ENCODE data around the gene MAP1LC3B.

Gene MAP1LC3B

DNA sequence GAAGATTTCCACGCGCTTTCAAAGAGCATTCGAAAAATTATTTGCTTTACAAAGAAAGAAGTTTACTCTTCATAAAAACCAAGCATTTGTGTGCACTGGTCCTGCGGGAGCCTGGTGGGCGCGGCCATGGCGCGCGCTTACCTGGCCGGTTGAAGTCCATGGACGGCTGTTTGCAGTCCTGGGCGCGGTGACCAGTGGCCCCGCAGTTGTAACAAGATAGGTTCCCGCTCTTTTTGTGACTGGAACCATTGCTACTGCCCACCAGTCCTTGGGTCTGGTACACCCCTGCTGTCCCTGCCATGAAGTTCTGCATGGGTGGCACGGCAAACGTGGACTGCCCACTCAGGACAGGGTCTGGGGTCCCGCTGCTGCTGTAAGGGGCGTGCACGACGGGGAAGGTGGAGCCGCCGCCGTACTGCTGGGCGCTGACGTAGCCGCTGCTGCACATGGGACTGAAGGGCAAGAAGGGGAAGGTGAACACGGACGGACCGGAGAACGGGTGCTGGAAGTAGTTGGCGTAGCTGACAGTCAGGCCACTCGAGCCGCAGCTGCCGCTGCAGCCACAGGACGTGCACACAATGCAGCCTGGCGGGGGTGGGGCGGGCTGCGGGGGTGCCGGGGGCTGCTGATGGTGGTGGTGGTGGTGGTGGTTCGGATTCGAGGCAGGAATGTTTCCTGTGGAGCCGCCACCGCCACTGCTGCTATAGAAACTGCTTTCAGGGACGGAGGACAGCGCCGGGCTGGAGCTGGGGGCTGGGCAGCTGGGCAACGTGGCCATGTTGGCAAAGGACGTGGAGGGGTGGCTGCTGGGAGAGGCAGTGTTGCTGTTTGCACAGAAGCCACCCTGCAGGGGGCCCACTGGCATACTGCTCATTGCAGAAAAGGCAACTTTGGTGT lies 19.5 kb downstream of the MAP1LC3B start:
- DNase-seq = no peak

GRCh38 chr16:87412371-87412995 lies 20.3 kb downstream of the MAP1LC3B start:
- no peak for DNase-seq

- no peak for DNase-seq
These were observed 20.9 kb downstream of the MAP1LC3B start for GRCh38 chr16:87412996-87413421.

DNA sequence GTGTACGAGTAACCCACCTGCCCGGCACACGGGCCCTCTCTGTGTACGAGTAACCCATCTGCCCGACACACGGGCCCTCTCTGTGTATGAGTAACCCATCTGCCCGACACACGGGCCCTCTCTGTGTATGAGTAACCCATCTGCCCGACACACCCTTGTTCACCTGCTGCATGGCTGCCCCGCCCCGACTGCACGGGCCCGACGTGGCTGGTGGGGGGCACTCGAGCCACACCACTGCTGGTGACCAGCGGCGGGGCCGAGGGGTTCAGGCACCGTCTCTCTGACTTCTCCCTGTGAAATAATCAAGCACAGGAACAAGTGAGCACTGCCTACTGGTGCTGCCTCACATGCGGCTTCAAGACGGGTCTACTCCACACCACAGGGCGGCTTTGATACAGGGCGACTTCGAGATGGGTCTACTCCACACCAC lies 22.1 kb downstream of the MAP1LC3B start:
- DNase-seq = no peak

DNA sequence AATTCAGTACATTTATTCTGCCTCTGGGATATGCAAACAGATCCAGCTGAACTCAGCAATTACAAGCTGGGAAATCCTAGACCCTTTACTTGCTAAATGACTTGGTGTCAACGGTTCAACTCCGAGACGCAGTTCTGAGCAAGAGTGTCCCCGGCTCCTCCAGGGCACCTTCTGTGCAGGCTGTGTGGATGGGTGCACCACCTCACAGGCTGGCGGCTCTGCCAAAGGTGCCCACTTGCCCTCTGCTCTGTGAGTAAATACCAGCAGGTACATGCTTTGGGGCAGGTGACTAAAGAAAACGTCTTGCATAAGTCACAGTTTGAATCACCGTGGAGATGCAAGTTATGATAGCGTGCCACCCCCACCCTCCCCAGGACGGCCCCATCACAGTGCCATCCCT lies 23.3 kb downstream of the MAP1LC3B start:
- no peak for DNase-seq

DNA sequence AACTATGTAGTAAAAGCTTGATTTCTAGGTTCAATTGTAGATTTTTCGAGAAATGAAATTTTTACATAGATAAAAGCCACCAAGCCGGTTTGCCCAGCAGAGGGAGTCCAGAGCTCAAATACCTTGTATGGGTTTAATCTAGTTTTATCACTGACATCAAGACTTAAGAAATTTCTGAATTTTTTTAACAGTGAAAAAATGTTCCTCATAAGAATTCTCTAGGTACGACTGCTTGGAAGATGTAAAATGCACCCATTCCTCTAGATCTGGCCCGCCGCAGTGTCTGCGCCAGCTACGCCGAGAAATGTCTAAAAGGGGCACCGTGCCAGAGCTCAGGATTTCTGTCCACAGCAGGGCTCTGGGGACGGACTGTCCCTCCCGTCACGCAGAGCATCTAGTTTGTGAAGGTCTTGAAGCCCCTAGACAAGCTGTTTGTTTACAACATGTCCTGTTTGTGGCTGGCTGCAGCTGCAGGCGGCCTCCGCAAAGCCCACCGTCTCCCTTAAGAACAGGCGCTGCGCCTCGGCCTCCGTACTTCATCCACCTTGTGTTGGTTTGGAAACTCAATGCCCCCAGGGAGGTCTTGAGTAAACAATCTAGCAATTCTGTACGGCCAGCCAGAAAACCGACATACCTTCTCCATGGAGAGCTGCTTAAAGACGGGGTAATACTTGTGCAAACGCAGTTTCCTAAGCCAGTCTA lies 24.8 kb downstream of the MAP1LC3B start:
- DNase-seq = no peak

- DNase-seq = no peak
These were observed 25.4 kb downstream of the MAP1LC3B start for GRCh38 chr16:87417528-87417910.

DNA sequence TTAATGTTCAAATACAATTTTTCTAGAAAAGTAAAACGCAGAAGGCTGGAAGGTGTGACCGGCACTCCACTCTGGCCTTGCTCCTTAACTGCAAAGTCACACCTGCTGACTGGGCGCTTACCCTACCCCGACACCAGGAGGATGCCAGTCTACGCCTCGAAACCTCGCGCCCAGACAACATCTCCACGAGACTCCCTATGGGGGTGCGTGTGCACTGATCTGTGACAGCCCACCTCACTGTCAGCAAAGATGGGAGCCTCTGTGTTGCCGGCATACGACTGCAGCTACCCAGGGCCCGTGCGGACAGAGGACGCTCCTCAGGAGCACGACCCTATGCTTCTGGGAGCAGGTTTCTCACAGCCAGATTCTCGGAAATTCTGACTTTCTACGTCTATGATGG lies 26.1 kb downstream of the MAP1LC3B start:
- DNase-seq = no peak

DNA sequence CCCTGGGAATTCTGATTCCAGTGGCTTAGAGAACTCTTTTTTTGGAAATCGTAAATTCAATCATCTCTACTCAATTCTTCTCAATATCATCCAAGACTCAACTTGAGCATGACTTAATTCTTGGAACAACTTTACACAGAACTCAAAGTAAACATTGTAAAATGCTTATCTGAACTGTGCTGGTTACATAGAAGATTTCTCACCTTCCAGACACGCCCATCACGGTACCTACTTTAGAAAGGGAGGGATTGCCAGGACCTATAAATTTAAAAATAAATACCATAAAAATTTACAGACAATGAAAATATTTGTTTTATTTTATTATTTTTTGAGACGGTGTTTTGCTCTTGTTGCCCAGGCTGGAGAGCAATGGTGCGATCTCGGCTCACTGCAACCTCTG lies 26.5 kb downstream of the MAP1LC3B start:
- no peak for DNase-seq

- DNase-seq = no peak
These were observed 28.2 kb downstream of the MAP1LC3B start for GRCh38 chr16:87420026-87421002.

GRCh38 chr16:87421003-87421912 lies 29.1 kb downstream of the MAP1LC3B start:
- no peak for DNase-seq

GRCh38 chr16:87422106-87422505 lies 30.0 kb downstream of the MAP1LC3B start:
- no peak for DNase-seq

GRCh38 chr16:87423429-87423828 lies 31.3 kb downstream of the MAP1LC3B start:
- no peak for DNase-seq

GRCh38 chr16:87424266-87424665 lies 32.1 kb downstream of the MAP1LC3B start:
- no peak for DNase-seq

DNA sequence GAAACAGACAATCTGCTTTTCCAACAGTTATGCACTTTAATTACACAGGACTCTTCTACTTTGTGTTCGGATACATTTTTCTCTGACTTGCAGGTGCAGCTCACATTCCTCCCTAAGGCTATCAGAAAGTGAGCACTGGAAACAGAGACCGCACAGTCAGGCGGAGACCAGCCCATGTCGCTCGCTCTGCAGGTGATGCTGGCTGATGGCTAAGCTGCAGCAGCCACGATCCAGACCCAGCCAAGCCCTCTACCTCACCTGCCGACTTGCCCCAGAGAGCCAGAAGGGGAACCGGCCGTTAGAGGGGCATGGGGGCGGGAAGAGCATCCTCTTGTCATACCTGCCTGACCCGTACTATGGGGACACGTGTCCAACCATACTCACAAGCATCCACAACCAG lies 33.8 kb downstream of the MAP1LC3B start:
- no peak for DNase-seq

- DNase-seq = no peak
These were observed 34.5 kb downstream of the MAP1LC3B start for GRCh38 chr16:87426423-87427215.

DNA sequence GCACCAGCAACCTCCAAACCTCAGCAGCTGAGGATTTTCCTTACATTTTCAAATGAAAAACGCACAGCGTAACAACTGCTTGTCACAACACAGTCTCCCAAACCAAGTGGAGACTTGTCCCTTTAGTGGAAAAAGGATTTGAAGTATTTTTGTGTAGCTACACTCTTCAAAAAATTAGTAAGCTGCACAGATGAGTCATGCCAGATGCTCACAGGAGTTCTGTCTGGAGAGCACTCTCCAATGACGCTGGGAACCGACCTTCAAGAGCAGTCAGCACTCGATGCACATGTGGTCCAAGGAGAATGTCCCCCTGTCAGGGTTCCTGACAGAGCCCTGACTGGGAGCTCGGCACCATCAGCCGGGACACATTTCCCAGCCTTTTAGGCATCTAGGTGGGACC lies 39.8 kb downstream of the MAP1LC3B start:
- no peak for DNase-seq

DNA sequence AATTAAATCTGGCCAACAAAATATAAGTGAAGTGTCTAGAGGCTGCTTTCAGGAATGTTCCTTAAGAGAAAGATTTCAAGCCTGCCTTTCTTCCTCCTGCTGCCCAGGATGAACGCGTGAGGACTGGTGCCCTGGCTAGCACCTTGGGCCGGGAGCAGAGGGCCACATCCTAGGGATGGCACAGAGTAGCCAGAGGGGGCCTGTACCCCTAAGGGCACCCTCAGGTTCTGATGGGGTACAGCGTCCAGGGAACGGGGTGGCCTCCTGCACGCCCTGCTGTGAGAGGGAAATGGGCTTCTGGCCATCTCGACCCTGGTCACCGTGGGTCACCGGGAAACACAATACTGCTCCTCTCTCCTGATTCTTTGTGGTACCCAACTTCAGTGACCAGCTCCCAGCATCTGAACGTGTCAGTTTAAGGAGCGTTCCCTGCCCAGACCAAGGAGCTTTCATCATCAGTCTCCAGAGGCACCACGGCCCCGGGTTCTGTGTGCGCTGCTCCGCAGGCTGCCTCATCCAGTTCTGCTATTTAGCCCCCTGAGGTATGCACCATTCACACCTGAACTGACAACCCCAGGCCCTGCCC lies 40.3 kb downstream of the MAP1LC3B start:
- DNase-seq = no peak

DNA sequence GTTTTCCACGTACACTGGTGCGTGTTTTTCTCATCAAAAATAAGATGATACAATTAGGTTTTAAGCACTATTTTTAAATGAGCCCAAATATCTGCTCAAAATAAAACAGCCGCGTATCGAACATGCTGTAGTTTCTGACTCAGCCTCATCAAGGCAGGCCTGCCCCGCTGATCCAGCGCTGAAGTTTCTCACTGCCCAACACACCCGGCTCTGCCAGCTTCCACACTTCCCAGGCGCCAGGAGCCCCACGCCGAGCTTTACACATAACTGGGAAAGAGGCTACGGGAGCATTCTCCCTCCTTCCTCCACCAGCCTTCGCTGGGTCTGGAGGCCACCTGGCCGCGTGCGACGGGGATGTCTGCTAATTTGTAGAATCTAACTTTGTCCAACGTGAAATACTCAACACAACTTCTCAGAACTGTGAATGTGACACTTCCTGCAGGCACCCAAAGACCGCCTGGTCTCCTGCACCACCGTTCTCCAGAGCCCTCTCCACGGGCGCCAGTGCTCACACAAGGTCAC lies 42.1 kb downstream of the MAP1LC3B start:
- no peak for DNase-seq

Measured in bone marrow (tissue), 2 donors.